ENCODE measurements around the gene CDC42BPA.
"Not testable (repeated sequence)": the region's sequence is repeated elsewhere in the genome, so short reads cannot be mapped to it uniquely, and the experiment has no call there.

CDC42BPA gene

GRCh38 chr1:227010645-227011044, 307.6 kb downstream of the CDC42BPA start:
- no peak for TF ChIP-seq CTCF (IDR thresholded peaks at IDR 0.05; ENCODE audit: borderline replicate concordance, insufficient read depth, low read depth, low read length)

DNA sequence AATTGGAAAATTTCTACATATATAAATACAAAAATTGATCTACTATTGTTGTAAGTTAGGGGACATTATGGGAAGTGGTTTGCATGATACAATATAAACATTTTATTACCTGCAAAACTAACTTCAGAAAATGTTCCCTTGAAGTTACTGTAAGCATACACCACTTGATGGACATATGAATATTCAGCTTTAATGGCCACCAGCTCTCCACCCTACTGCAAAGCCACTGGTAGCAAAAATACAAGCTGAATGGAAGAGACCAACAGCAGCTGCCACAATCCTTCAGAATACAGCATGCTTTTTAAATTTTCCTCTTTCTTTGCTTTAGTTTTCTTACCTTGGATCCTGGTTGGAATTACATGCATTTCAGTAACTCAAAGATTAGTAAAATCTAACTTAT, 308.4 kb downstream of the CDC42BPA start:
- no peak for TF ChIP-seq CTCF (IDR thresholded peaks at IDR 0.05; ENCODE audit: borderline replicate concordance, insufficient read depth, low read depth, low read length)
- no peak overlapping the region for H3K4me3 ChIP-seq (ENCODE audit: low read depth, low read length)

More at GRCh38 chr1:227010645-227011044, 307.6 kb downstream of the CDC42BPA start:
- no peak overlapping the region for H3K4me3 ChIP-seq (ENCODE audit: low read depth, low read length)

DNA sequence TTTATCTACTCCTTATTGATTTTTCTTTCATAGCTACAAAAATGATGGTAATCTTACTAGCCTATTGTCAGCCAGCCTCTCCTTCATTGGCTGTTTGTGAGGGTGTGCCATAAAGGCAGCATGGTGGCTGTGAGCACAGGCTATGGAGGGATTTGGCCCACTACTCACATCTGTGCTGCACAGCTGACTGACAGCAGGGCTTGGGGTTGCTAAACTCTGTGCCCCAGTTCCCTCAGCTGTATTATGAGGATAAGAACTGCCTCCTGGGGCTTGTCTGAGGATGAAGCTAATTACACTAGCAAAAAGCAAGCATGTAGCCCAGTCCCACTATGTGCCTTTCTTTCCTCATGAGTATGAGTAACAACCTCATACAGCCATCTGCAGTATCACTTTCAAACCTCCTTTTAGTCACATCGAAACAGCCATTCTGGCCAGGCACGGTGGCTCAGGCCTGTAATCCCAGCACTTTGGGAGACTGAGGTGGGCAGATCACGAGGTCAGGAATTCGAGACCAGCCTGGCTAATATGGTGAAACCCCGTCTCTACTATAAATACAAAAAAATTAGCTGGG, 312.0 kb downstream of the CDC42BPA start:
- no peak for TF ChIP-seq CTCF (IDR thresholded peaks at IDR 0.05; ENCODE audit: borderline replicate concordance, insufficient read depth, low read depth, low read length)

GRCh38 chr1:227004796-227005195, 313.5 kb downstream of the CDC42BPA start:
- no peak for TF ChIP-seq CTCF (IDR thresholded peaks at IDR 0.05; ENCODE audit: borderline replicate concordance, insufficient read depth, low read depth, low read length)

More for the DNA sequence above, 312.0 kb downstream of the CDC42BPA start:
- no peak overlapping the region for H3K4me3 ChIP-seq (ENCODE audit: low read depth, low read length)

DNA sequence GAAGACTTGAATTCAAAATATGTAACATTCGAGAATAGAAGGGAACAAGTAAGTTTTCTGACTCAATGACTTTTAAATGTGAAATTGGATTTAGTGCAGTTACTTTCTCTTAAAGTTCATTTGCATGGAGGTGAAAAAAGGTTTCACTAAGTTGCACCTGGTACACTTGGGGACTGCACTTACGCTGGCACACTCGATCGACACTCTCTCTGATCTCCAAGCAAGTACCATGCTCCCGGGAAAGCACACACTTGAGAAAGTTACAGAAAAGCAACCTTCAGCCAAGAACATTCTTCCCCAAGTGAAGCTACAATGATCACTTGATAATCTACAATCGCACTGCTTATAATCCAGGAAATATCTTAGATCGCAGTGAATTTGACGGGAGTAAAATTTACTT, 315.1 kb downstream of the CDC42BPA start:
- no peak for TF ChIP-seq CTCF (IDR thresholded peaks at IDR 0.05; ENCODE audit: borderline replicate concordance, insufficient read depth, low read depth, low read length)
- H3K4me3 ChIP-seq (ENCODE audit: low read depth, low read length) = no peak overlapping the region

More at GRCh38 chr1:227004796-227005195, 313.5 kb downstream of the CDC42BPA start:
- no peak overlapping the region for H3K4me3 ChIP-seq (ENCODE audit: low read depth, low read length)

GRCh38 chr1:227002531-227003049, 315.7 kb downstream of the CDC42BPA start:
- TF ChIP-seq CTCF (IDR thresholded peaks at IDR 0.05; ENCODE audit: borderline replicate concordance, insufficient read depth, low read depth, low read length) = no peak
- no peak overlapping the region for H3K4me3 ChIP-seq (ENCODE audit: low read depth, low read length)

GRCh38 chr1:226999579-226999978, 318.7 kb downstream of the CDC42BPA start:
- not testable (repeated sequence) for H3K4me3 ChIP-seq (ENCODE audit: low read depth, low read length)

All from GM12875 (cell line).